Aorta (tissue), 5 donors: ENCODE data around the gene WDFY3. TPM values are rescaled to one million over a fixed set of nuclear protein-coding genes. Genes with fewer than 3 reads are reported as not detected.
"Not testable (repeated sequence)": the region's sequence is repeated elsewhere in the genome, so short reads cannot be mapped to it uniquely, and the experiment has no call there.

Experiments
- ATAC-seq: fragments of 200-7000 bp; cut with Tn5 transposase; one replicate; pipeline ENCODE4 v1.9.1; 2022; ENCODE audit warnings: moderate library complexity; ENCODE audit not compliant: low FRiP score
- DNase-seq, 2 donors: peaks; one replicate each; pipeline ENCODE4 v3.0.0-alpha.2; 2020
- H3K27ac ChIP-seq, 2 donors: one replicate each; pipeline ENCODE4 v1.5.1; 2013; ENCODE audit warnings: low read length in 2 of 2, mild to moderate bottlenecking in 2 of 2, moderate library complexity in 2 of 2, control low read depth in 1 of 2, inconsistent platforms in 1 of 2, low read depth in 1 of 2
- H3K27me3 ChIP-seq, 2 donors: one replicate each; pipeline ENCODE4 v1.6.1; 2013; ENCODE audit warnings: control low read depth in 1 of 2, low read length in 1 of 2, mild to moderate bottlenecking in 1 of 2, moderate library complexity in 1 of 2; ENCODE audit not compliant: insufficient read depth in 2 of 2, control insufficient read depth in 1 of 2
- H3K36me3 ChIP-seq, 2 donors: one replicate each; pipeline ENCODE4 v1.6.1; 2013; ENCODE audit warnings: control low read depth in 1 of 2, low read length in 1 of 2, mild to moderate bottlenecking in 1 of 2; ENCODE audit not compliant: insufficient read depth in 2 of 2, control insufficient read depth in 1 of 2
- H3K4me1 ChIP-seq, 2 donors: one replicate each; pipeline ENCODE4 v1.6.1; 2013; ENCODE audit warnings: low read length in 2 of 2, control low read depth in 1 of 2, mild to moderate bottlenecking in 1 of 2, moderate library complexity in 1 of 2; ENCODE audit not compliant: insufficient read depth in 2 of 2, control insufficient read depth in 1 of 2
- H3K4me3 ChIP-seq, 2 donors: one replicate each; pipeline ENCODE4 v1.5.1; 2013; ENCODE audit warnings: low read length in 2 of 2, control low read depth in 1 of 2, mild to moderate bottlenecking in 1 of 2
- H3K9me3 ChIP-seq: one replicate; pipeline ENCODE4 v1.6.1; 2013; ENCODE audit warnings: mild to moderate bottlenecking, low read length; ENCODE audit not compliant: control insufficient read depth
- WGBS, 2 donors: extraction: QIAGEN DNeasy Blood & Tissue Kit; methylation state at CpG; one replicate each; pipeline ENCODE4 v1.1.7; 2013; 5-methylcytosine and 5-hydroxymethylcytosine counted together
- intact Hi-C, 2 donors: fragments of 100-400 bp; cut with DNase I; formaldehyde crosslinking; loops; one replicate each; pipeline versions ENCODE4 v1.14.2 to v1.15.0; 2022
- polyA plus RNA-seq, 2 donors: library from polyadenylated mRNA; stranded (reverse); fragments of 200-250 nt; gene quantifications; one replicate each; pipeline ENCODE4 v1.2.3, GENCODE V29; 2013
- total RNA-seq, 2 donors: library from RNA; stranded (reverse); fragmentation: NEBNext Ultra II Directional; extraction: Animal tissue kit (Norgen Biotek cat#: 25700); gene quantifications; one replicate each; pipeline ENCODE4 v1.2.1, GENCODE V29; 2021
- donor health status: healthy with polysubstance abuse.
- donor health status: Bipolar disorder and iron deficiency.
- donor health status: DM: no; HTN: no; CAD: no.
- donor health status: DM: no; HTN: no; CAD: no.
- donor health status: DM: yes; HTN: yes; CAD: no.

The WDFY3 gene
- total and polyA plus RNA-seq, 4 donors = 3.4 to 177 (median 69.5) TPM

DNA sequence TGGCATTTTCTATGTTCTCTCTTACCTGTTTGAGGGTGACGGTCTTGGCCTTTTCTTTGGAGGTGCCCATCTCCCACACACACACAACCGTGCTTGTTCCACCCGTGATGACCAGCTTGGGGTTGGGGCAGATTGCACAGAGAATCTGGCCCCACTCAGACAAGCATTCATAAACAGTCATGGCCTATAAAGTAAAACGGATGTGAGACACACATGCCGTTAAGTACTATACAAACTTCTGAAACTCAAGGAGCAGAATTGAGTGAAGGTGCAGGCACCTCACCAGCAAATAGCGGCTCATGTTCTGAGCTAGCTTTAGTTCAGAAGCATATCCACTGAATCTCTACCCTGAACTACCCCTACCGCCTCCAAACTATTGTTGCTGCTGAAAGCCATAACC is 276.0 kb downstream of the WDFY3 start:
- Histone ChIP-seq H3K36me3 (peaks cover 7 to 10% of the 10 kb centered on the region in 2 donors), H3K27ac (no peak overlapping the region), H3K27me3 (no peaks in the 10 kb centered on the region), H3K4me3 (no peak overlapping the region), H3K9me3 (no peaks in the 10 kb centered on the region), H3K4me1 (no peaks in the 10 kb centered on the region)
- ATAC-seq = no peak
- intact Hi-C loops = no loop called here
- DNase-seq = no peak
- WGBS, 2 donors = 91 to 96% methylated on average over 7 of the region's 7 CpGs

DNA sequence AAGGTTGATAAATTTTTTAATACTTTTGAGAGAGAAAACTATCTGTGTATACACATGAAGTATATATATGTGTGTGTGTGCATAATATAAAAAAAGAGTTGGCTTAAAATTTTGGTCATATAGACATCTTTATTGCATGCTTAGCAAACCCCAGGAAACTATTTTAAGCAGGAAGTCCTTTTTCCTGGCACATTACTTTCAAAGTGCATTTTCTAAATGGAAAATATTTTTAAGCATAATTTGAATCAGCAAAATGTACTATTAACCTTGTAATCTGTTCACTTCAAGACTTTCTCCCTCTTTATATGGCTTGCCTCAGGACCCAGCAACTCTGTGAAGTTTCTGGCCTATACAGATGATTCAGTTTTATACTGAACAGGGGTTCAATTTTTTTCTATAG is 277.3 kb downstream of the WDFY3 start:
- Histone ChIP-seq H3K27ac (no peak overlapping the region), H3K4me1 (no peaks in the 10 kb centered on the region), H3K27me3 (no peaks in the 10 kb centered on the region), H3K9me3 (no peaks in the 10 kb centered on the region), H3K36me3 (peaks cover 2 to 6% of the 10 kb centered on the region in 2 donors), H3K4me3 (no peak overlapping the region)
- ATAC-seq (no peak), DNase-seq (no peak)
- intact Hi-C loops = no loop called here

DNA sequence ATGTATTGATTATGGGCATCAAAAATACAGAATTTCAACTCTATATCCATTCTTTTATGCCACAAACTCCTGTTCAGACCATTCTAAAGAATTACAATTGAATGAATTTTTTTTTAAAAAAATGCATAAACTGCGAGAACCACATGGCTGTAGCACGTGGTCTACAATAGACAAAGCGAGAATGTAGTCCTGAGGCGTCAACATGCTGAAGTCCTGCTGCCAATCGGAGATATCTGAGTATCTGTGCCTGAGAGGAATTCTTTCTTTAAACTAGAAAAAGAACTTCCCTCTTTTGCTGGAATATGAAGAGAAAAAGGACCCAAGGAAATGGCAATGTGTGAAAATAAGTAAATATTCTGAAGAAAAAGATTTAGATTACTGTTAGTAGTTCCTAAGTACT is 277.9 kb downstream of the WDFY3 start:
- Histone ChIP-seq H3K36me3 (peaks cover 2 to 9% of the 10 kb centered on the region in 2 donors), H3K4me3 (no peak overlapping the region), H3K27me3 (no peaks in the 10 kb centered on the region), H3K9me3 (no peaks in the 10 kb centered on the region), H3K27ac (no peak overlapping the region), H3K4me1 (no peaks in the 10 kb centered on the region)
- intact Hi-C loops = no loop called here
- DNase-seq (no peak), ATAC-seq (no peak)
- WGBS, 2 donors = 95% methylated on average over 5 of the region's 5 CpGs

DNA sequence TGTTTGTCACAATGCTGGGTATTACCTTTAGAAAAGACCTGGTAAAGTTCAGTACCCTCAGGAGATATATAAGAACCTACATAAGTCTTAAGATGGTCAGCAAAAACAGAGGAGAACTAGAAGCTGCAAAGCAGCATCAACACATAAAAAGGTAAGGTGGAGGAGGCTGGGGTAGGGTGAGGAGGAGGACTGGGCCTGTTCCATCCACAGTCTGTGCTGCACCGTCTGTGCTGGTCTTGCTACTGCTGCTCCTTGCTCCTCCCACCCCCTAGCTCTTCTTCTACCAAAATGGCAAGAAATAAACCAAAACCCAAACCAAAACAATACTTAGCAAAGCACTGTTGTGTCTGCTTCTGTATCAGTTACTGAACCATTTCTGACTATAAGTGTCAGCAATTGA is 281.4 kb downstream of the WDFY3 start:
- Histone ChIP-seq H3K4me3 (no peak overlapping the region), H3K4me1 (peaks cover 0 to 2% of the 10 kb centered on the region in 2 donors), H3K36me3 (peaks cover 2 to 8% of the 10 kb centered on the region in 2 donors), H3K27me3 (no peaks in the 10 kb centered on the region), H3K27ac (no peak overlapping the region), H3K9me3 (no peaks in the 10 kb centered on the region)
- DNase-seq = no peak
- intact Hi-C loops = no loop called here
- ATAC-seq = no peak
- WGBS, 2 donors = 14 to 40% methylated on average over 1 of the region's 1 CpG

DNA sequence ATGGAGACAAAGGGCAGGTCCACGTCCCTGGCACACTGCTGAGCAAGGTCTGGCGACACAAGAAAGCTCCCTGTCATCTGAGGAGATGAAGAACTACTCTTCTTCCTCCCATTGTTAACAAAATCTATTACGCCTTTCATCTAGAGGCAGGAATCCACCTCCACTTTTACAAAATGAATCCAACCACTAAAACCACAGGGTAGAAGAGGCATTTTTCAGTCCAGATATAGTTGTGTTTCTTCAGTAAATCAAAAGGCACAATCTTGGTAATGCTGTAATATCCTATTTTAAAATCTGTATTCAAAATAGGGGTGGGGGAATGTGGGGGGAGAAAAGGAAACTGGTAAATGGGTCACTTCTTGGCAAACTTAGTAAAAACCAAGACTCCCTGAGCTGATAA is 282.1 kb downstream of the WDFY3 start:
- peaks cover 0 to 2% of the 10 kb centered on the region in 2 donors for H3K4me1 ChIP-seq
- H3K9me3 ChIP-seq = no peaks in the 10 kb centered on the region
- H3K36me3 ChIP-seq = peaks cover 2 to 8% of the 10 kb centered on the region in 2 donors
- no peak overlapping the region for H3K4me3 ChIP-seq
- H3K27me3 ChIP-seq = no peaks in the 10 kb centered on the region
- WGBS, 2 donors = 85% methylated on average over 3 of the region's 3 CpGs
- no peak overlapping the region for H3K27ac ChIP-seq
- DNase-seq (no peak), ATAC-seq (no peak)
- intact Hi-C loops = no loop called here

DNA sequence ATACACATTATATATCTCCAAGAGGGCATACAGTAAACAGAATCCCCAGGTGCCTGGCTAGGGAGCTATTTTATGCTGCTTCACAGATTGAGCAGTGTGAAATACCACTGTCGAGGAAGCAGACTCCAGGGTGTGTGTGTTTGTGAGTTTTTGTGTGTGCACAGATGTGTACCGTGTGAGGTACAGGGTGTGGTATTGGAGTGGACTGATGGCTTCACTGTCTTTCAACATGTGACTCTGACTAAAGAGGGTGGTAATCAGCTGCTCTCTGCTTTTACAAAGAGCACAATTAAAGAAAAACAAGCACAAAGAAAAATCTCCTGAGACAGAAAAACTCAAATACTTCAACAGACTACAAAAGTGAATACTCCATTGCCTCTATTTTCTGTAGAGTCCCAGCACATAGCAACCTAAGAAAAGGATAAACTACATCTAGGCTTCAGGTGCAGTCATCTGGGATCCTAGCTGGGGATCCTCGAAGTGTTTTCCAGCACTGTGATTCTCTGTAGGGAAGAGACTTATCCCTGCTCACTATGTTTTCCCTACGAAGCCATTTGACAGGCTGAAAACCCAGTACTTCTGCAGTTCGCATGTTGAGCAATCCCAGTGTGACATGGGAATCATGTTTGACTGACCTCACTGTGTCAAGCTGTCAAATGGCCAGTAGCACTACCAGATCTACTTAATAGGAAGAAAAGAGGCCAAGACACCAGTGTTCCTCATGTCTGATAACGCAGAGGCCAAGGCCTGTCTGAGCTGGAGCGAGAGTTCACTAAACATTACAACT is 283.2 kb downstream of the WDFY3 start:
- Histone ChIP-seq H3K4me3 (no peak overlapping the region), H3K27ac (peak overlapping the region in 1 of 2 donors; percentile 35), H3K4me1 (peaks cover 0 to 2% of the 10 kb centered on the region in 2 donors), H3K36me3 (peaks cover 3 to 8% of the 10 kb centered on the region in 2 donors), H3K27me3 (no peaks in the 10 kb centered on the region), H3K9me3 (no peaks in the 10 kb centered on the region)
- no peak for DNase-seq
- ATAC-seq = no peak
- intact Hi-C loops = no loop called here
- WGBS, 2 donors = 83 to 84% methylated on average over 7 of the region's 7 CpGs

DNA sequence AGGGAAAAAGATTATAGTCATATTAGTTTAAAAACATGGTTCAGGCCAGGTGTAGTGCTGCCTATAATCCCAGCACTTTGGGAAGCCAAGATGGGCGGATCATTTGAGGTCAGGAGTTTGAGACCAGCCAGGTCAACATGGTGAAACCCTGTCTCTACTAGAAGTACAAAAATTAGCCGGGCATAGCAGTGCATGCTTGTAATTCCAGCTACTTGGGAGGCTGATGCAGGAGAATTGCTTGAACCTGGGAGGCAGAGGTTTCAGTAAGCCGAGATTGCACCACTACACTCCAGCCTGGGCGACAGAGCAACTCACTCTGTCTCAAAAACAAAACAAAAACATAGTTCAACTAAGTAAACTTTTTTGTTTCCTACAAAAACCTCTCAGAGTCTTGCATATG is 283.8 kb downstream of the WDFY3 start:
- H3K9me3 ChIP-seq, intact Hi-C loops: not testable (repeated sequence)
- WGBS, 2 donors = 66 to 70% methylated on average over 4 of the region's 4 CpGs

DNA sequence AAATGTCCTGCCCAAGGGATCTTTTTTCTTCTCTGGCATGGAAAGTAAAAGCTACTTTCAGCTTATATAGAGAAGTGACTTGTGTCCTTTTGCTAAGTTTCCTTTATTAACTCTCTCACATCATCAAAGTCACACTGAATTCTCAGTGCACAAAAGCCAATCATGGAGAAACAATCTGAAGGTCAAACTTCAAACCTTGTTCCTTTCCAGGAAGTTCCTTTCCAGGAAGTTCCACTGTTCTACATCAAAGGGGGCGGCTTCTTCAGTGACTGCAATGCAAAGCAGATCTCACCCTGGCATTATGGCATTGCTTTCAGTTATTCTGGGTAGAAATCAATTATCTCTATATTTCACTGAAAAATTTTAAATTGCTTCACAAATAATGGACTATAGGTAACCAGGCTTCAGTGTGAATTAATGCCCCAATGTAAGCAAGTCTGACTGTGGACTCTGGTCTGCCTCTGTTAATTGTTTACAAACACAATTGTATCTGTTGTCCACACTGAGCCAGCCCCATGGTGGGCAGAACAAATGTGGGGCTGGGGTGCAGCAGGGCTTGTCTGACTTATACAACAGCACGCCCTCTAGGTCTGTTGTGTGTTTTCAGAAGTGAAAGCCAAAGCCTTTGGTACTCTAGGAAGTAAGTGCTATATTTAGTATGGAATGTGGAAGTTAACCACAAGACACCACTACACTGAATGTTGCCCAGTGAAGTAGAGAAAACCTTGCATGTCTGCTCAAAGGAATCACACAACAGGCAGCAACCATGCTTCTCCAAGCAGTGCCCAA is 284.8 kb downstream of the WDFY3 start:
- ATAC-seq (no peak), DNase-seq (no peak)
- Histone ChIP-seq H3K27me3 (no peaks in the 10 kb centered on the region), H3K9me3 (no peaks in the 10 kb centered on the region), H3K4me3 (no peak overlapping the region), H3K36me3 (peaks cover 4 to 16% of the 10 kb centered on the region in 2 donors), H3K4me1 (peaks cover 0 to 2% of the 10 kb centered on the region in 2 donors), H3K27ac (no peak overlapping the region)
- intact Hi-C loops = no loop called here
- WGBS, 2 donors = 57 to 70% methylated on average over 2 of the region's 2 CpGs

More for the DNA sequence above, 283.8 kb downstream of the WDFY3 start:
- H3K36me3 ChIP-seq = peaks cover 5 to 12% of the 10 kb centered on the region in 2 donors
- not testable (repeated sequence) for H3K27me3 ChIP-seq, H3K4me3 ChIP-seq, ATAC-seq, DNase-seq, H3K4me1 ChIP-seq, H3K27ac ChIP-seq
